ENCODE results near the gene WDFY3. TPM values are rescaled to one million over a fixed set of nuclear protein-coding genes. Genes with fewer than 3 reads are reported as not detected.

The WDFY3 gene
- total RNA-seq, 1 donor from 2014 or later = 126 TPM

DNA sequence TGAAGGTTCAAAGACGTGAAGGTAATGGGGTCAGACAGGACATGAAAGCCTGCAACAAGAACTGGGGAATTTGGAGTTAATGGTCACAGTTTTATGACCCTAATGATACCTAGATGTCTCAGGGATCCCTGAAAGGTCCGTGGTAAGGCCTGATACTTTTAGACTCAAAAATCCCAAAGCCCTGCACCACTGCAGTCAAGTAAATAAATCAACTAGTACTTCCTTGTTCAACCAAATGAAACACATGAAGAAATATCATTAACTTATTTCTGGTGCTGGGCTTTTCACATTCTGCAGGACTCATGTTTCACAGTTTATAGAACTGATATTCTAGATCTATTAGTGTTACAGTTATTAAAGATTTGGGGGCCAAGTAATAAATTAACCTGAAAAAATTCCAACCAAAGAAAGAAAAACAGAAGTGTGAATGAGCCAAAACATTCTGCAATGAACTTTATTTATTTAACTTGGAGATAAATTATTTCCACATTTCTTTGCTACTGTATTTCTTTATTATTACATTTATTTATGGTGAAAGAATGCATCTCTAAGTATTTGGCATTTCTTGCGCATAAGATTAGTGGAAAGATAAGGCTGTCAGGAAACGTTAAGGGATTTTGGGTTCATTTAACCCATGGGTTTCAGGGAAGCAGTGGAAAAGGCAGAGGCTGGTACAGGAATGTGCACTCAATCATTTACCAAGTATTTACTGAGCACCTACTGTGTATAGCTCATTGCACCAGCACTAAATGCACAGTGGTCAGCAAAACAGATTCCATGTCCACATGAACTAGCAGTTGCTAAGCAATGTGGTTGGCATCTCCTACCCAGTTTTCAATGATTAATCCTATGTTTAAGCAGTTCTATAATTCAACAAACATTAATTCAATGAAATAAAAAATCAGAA is 8.7 kb downstream of the WDFY3 start:
- TF ChIP-seq, protein P1, sequence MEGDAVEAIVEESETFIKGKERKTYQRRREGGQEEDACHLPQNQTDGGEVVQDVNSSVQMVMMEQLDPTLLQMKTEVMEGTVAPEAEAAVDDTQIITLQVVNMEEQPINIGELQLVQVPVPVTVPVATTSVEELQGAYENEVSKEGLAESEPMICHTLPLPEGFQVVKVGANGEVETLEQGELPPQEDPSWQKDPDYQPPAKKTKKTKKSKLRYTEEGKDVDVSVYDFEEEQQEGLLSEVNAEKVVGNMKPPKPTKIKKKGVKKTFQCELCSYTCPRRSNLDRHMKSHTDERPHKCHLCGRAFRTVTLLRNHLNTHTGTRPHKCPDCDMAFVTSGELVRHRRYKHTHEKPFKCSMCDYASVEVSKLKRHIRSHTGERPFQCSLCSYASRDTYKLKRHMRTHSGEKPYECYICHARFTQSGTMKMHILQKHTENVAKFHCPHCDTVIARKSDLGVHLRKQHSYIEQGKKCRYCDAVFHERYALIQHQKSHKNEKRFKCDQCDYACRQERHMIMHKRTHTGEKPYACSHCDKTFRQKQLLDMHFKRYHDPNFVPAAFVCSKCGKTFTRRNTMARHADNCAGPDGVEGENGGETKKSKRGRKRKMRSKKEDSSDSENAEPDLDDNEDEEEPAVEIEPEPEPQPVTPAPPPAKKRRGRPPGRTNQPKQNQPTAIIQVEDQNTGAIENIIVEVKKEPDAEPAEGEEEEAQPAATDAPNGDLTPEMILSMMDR (IDR thresholded peaks at IDR 0.05) = no peak
- H3K27me3 ChIP-seq = no peaks in the 10 kb centered on the region
- ATAC-seq (peak; percentile 29), DNase-seq (no peak)
- H3K27ac ChIP-seq = no peak overlapping the region
- no peaks in the 10 kb centered on the region for H3K36me3 ChIP-seq
- no peak overlapping the region for H3K4me3 ChIP-seq
- H3K9me3 ChIP-seq = no peaks in the 10 kb centered on the region
- intact Hi-C loops (cut with DNase I) = no loop called here
- H3K4me1 ChIP-seq = peaks cover 31% of the 10 kb centered on the region

DNA sequence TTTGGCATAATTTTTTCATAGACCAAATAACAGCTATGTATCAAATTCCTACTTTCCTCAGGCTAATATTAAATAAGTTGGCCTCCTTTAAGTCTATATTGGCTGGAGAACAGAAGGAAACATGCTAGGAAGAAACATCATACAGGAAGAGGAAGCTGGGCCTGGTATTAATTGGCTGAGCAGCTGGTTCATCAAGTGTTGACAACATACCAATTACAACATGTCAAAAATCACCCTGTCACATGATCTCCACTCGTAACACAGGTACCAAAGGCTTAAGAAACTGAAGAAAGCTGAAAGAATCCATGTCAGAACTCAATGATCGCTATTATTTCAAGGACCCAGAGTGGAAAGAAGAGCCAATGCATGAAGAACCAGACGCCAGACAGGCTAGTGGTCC is 10.5 kb downstream of the WDFY3 start:
- H3K27me3 ChIP-seq = no peaks in the 10 kb centered on the region
- ATAC-seq (peak; percentile 63), DNase-seq (no peak)
- H3K36me3 ChIP-seq = no peaks in the 10 kb centered on the region
- no peaks in the 10 kb centered on the region for H3K9me3 ChIP-seq
- TF ChIP-seq, protein P1 (IDR thresholded peaks at IDR 0.05) = no peak
- no peak overlapping the region for H3K27ac ChIP-seq
- no peak overlapping the region for H3K4me3 ChIP-seq
- intact Hi-C loops (cut with DNase I) = no loop called here
- peaks cover 31% of the 10 kb centered on the region for H3K4me1 ChIP-seq

DNA sequence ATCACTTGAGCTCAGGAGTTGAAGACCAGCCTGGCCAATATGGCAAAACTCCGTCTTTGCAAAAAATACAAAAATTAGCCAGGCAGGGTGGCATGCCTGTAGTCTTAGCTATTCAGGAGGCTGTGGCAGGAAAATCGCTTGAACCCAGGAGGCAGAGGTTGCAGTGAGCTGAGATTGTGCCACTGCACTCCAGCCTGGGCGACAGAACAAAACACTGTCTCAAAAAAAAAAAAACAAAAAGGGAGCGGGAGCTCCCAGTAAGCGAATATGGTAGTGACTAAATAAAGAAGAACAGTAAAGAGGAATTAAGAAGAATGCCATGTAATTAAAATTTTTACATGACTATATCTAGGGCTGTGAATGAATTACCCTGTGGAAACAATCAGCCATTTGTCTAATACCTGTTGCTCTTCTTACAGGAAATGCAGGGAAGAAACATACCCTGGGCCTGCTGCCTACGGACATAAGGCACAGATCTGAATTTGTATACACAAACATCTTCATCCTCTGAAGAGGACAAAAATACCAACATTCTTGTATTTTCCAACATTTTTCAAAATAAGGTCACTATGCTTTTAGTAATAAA is 11.4 kb downstream of the WDFY3 start:
- intact Hi-C loops (cut with DNase I) = no loop called here

DNA sequence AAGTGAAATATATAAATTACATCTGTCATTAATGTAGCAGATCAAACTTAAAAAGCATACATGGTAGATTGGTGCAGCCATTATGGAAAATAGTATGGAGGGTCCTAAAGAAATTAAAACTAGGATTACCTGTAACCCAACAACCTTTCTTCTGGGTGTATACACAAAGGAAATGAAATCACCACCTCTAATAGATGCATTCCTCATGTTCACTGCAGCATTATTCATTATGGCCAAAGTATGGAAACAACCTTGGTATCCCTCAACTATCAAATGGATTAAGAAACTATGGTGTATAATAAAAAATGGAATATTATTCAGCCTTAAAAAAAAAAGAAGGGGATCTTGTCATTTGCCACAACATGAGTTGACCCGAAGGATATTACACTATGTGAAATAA is 13.7 kb downstream of the WDFY3 start:
- TF ChIP-seq, protein P1 (IDR thresholded peaks at IDR 0.05) = no peak
- Histone ChIP-seq H3K9me3 (no peaks in the 10 kb centered on the region), H3K36me3 (no peaks in the 10 kb centered on the region), H3K4me1 (peaks cover 35% of the 10 kb centered on the region), H3K27me3 (no peaks in the 10 kb centered on the region), H3K27ac (no peak overlapping the region), H3K4me3 (no peak overlapping the region)
- intact Hi-C loops (cut with DNase I) = no loop called here
- DNase-seq (no peak), ATAC-seq (no peak)

More for the DNA sequence above, 11.4 kb downstream of the WDFY3 start:
- no peaks in the 10 kb centered on the region for H3K27me3 ChIP-seq
- no peak overlapping the region for H3K4me3 ChIP-seq
- H3K27ac ChIP-seq = no peak overlapping the region
- H3K9me3 ChIP-seq = no peaks in the 10 kb centered on the region
- peaks cover 31% of the 10 kb centered on the region for H3K4me1 ChIP-seq
- ATAC-seq (no peak), DNase-seq (no peak)
- no peaks in the 10 kb centered on the region for H3K36me3 ChIP-seq
- TF ChIP-seq, protein P1 (IDR thresholded peaks at IDR 0.05) = no peak

DNA sequence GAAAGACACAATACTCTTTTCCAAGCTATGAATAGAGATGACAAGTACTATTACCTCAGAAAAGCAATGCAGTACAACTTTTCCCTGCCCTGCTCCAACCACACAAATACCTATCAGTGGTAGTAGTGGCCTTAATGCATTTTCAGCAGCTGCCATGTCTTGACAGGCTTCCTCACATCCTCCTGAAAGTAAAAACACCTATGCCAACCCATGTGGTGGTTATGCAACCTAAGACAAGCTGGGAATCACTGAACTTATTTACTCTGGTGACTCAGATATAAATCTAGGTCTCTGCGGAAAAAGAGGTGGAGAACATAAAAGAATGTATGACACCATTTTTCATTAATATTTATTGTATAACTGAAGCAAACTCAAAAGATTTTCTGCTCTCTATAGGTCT is 14.5 kb downstream of the WDFY3 start:
- Histone ChIP-seq H3K36me3 (no peaks in the 10 kb centered on the region), H3K4me3 (no peak overlapping the region), H3K9me3 (no peaks in the 10 kb centered on the region), H3K27me3 (no peaks in the 10 kb centered on the region), H3K4me1 (peaks cover 30% of the 10 kb centered on the region), H3K27ac (no peak overlapping the region)
- DNase-seq (no peak), ATAC-seq (peak; percentile 66)
- intact Hi-C loops (cut with DNase I) = no loop called here
- TF ChIP-seq, protein P1 (IDR thresholded peaks at IDR 0.05) = no peak
